Caco-2 (cell line): ENCODE data around the gene CD160. TPM values are rescaled to one million over a fixed set of nuclear protein-coding genes. Genes with fewer than 3 reads are reported as not detected.
A peak's percentile ranks its signal among the peaks of the same experiment; 100 is the strongest.
"Not testable (repeated sequence)": the region's sequence is repeated elsewhere in the genome, so short reads cannot be mapped to it uniquely, and the experiment has no call there.

Experiments
- BruUV-seq: library from RNA; stranded (reverse); fragments of 400-500 nt; replicated peaks from 2 replicates; lab custom pipeline; 2021; lab: Mats Ljungman, UMichigan
- CTCF ChIA-PET: fragments of 300-600 bp; sonication (Branson Sonifier 250); formaldehyde crosslinking; loops from one replicate; lab custom pipeline; 2022; ENCODE audit warnings: antibody characterized with exemption; lab: Charles Lee
- POLR2A ChIA-PET: fragments of 300-600 bp; sonication (Branson Sonifier 250); formaldehyde crosslinking; loops from one replicate; lab custom pipeline; 2022; ENCODE audit warnings: antibody characterized with exemption; lab: Charles Lee
- DNase-seq, 2 experiments: peaks; one replicate each; pipeline versions ENCODE4 v3.0.0 to v3.0.0-alpha.2; 2020 to 2022
- H3K27me3 ChIP-seq: replicated peaks from 2 replicates; pipeline ENCODE4 v1.6.0; 2011; ENCODE audit warnings: low read length; ENCODE audit not compliant: control insufficient read depth, insufficient read depth
- H3K36me3 ChIP-seq: 2 replicates; pipeline ENCODE4 v1.5.1; 2011; ENCODE audit warnings: low read length; ENCODE audit not compliant: control insufficient read depth, insufficient read depth
- H3K4me1 ChIP-seq: fragments of 250-450 bp; sonication (Bioruptor Pico); 2 replicates; pipeline ENCODE4 v1.5.1; 2020; ENCODE audit warnings: mild to moderate bottlenecking
- H3K4me3 ChIP-seq: 2 replicates; pipeline ENCODE4 v1.5.1; 2011; ENCODE audit warnings: low read depth, mild to moderate bottlenecking, control low read depth, low read length
- H3K9me3 ChIP-seq: fragments of 250-450 bp; sonication (Bioruptor Pico); 2 replicates; pipeline ENCODE4 v1.5.1; 2020; ENCODE audit warnings: mild to moderate bottlenecking, moderate library complexity
- H3K27ac Mint-ChIP-seq: one replicate; pipeline ENCODE4 v1.8.0; 2022; ENCODE audit warnings: mixed read lengths; ENCODE audit not compliant: unreplicated experiment
- H3K27me3 Mint-ChIP-seq: one replicate; pipeline ENCODE4 v1.8.0; 2022; ENCODE audit warnings: mixed read lengths; ENCODE audit not compliant: insufficient read depth, unreplicated experiment
- H3K36me3 Mint-ChIP-seq: one replicate; pipeline ENCODE4 v1.8.0; 2022; ENCODE audit warnings: mild to moderate bottlenecking, mixed read lengths; ENCODE audit not compliant: insufficient read depth, unreplicated experiment
- H3K4me1 Mint-ChIP-seq: one replicate; pipeline ENCODE4 v1.8.0; 2022; ENCODE audit warnings: low read depth, mixed read lengths; ENCODE audit not compliant: unreplicated experiment
- H3K4me3 Mint-ChIP-seq: one replicate; pipeline ENCODE4 v1.8.0; 2022; ENCODE audit warnings: mild to moderate bottlenecking, moderate library complexity, mixed read lengths; ENCODE audit not compliant: unreplicated experiment
- H3K9me3 Mint-ChIP-seq: one replicate; pipeline ENCODE4 v1.8.0; 2022; ENCODE audit warnings: mixed read lengths; ENCODE audit not compliant: unreplicated experiment
- CTCF ChIP-seq, 2 experiments: fragments of 200-600 bp in 1 of 2; IDR thresholded peaks; 1 replicate in 1 of 2; 2 replicates in 1 of 2; pipeline versions ENCODE4 v1.5.1 to v1.8.0; 2011 to 2022; ENCODE audit warnings: antibody characterized with exemption in 1 of 2, control low read depth in 1 of 2, inconsistent platforms in 1 of 2, low read depth in 1 of 2, low read length in 1 of 2, mild to moderate bottlenecking in 1 of 2, moderate library complexity in 1 of 2; ENCODE audit not compliant: insufficient read depth in 1 of 2, severe bottlenecking in 1 of 2, unreplicated experiment in 1 of 2
- intact Hi-C: fragments of 100-400 bp; cut with micrococcal nuclease; formaldehyde crosslinking; loops from one replicate; pipeline ENCODE4 v1.10.0; 2022; ENCODE audit not compliant: unreplicated experiment
- total RNA-seq: library from RNA; stranded (reverse); gene quantifications from 2 replicates; pipeline ENCODE4 v1.2.3, GENCODE V29; 2022

The CD160 gene
- total RNA-seq, 1 experiment from 2014 or later, result 0.20 TPM

- CTCF ChIA-PET, H3K4me3 ChIP-seq, H3K27me3 Mint-ChIP-seq, BruUV-seq, H3K9me3 Mint-ChIP-seq, H3K4me1 Mint-ChIP-seq, H3K27me3 ChIP-seq, H3K36me3 ChIP-seq: not testable (repeated sequence)
- H3K36me3 Mint-ChIP-seq, result peaks cover 46% of the 10 kb centered on the region
- intact Hi-C loops, result loop anchor here (1.0 kb wide), 1 partner anchor 25 kb away; no protein-coding TSS in a partner anchor
- POLR2A ChIA-PET, result interaction anchor here (0.6 to 1.0 kb wide), 2 partner anchors 36 to 58 kb away, joined by 4 to 5 read pairs; partner anchors contain the start of genes POLR3C and RNF115
- peak; percentile 56 to 79 for DNase-seq
- peak overlapping the region; percentile 86 for H3K27ac Mint-ChIP-seq
- Histone ChIP-seq H3K4me1 (peaks cover 42% of the 10 kb centered on the region), H3K9me3 (peaks cover 17% of the 10 kb centered on the region)
- peak overlapping the region; percentile 16 for H3K4me3 Mint-ChIP-seq
Observed at GRCh38 chr1:145765585-145766360, 46.5 kb downstream of the CD160 start.

- H3K4me3 ChIP-seq, BruUV-seq, CTCF ChIA-PET, H3K9me3 ChIP-seq, H3K27ac Mint-ChIP-seq, H3K9me3 Mint-ChIP-seq, intact Hi-C loops, H3K4me3 Mint-ChIP-seq, H3K27me3 ChIP-seq, POLR2A ChIA-PET, H3K27me3 Mint-ChIP-seq, DNase-seq, H3K4me1 Mint-ChIP-seq, H3K36me3 ChIP-seq: not testable (repeated sequence)
- peaks cover 41% of the 10 kb centered on the region for H3K36me3 Mint-ChIP-seq
- peaks cover 38% of the 10 kb centered on the region for H3K4me1 ChIP-seq
Observed at GRCh38 chr1:145766926-145767325, 47.6 kb downstream of the CD160 start.

- H3K9me3 Mint-ChIP-seq, H3K36me3 ChIP-seq, H3K4me1 Mint-ChIP-seq, CTCF ChIA-PET, H3K27me3 ChIP-seq, POLR2A ChIA-PET, H3K27me3 Mint-ChIP-seq, H3K4me3 Mint-ChIP-seq, BruUV-seq, intact Hi-C loops, H3K9me3 ChIP-seq, H3K4me3 ChIP-seq, DNase-seq, H3K27ac Mint-ChIP-seq: not testable (repeated sequence)
- H3K4me1 ChIP-seq, result peaks cover 28% of the 10 kb centered on the region
- H3K36me3 Mint-ChIP-seq, result peaks cover 31% of the 10 kb centered on the region
Observed at GRCh38 chr1:145768004-145768403, 48.7 kb downstream of the CD160 start.

GRCh38 chr1:145771056-145771455 lies 51.8 kb downstream of the CD160 start:
- no peaks in the 10 kb centered on the region for H3K27me3 Mint-ChIP-seq
- intact Hi-C loops, result no loop called here
- H3K4me1 Mint-ChIP-seq, result peaks cover 11% of the 10 kb centered on the region
- no peak for DNase-seq
- H3K9me3 Mint-ChIP-seq, result no peaks in the 10 kb centered on the region
- no peak overlapping the region for H3K27ac Mint-ChIP-seq
- Histone ChIP-seq H3K27me3 (no peaks in the 10 kb centered on the region), H3K9me3 (no peaks in the 10 kb centered on the region), H3K4me1 (peaks cover 4% of the 10 kb centered on the region; the same call in 1 of the 2 replicates), H3K36me3 (no peaks in the 10 kb centered on the region; the same call in 1 of the 2 replicates), H3K4me3 (no peak overlapping the region)
- no TSS peak for BruUV-seq
- H3K4me3 Mint-ChIP-seq, result no peak overlapping the region
- peaks cover 28% of the 10 kb centered on the region for H3K36me3 Mint-ChIP-seq
- no peak for TF ChIP-seq CTCF (IDR thresholded peaks at IDR 0.05; ENCODE audit: insufficient read depth in 1 of 2, low read depth in 1 of 2, low read length in 1 of 2, severe bottlenecking in 1 of 2, unreplicated experiment in 1 of 2)
- CTCF ChIA-PET, result no interaction called here
- POLR2A ChIA-PET, result no interaction called here
